ENCODE data around the gene MMP14. TPM values are rescaled to one million over a fixed set of nuclear protein-coding genes. Genes with fewer than 3 reads are reported as not detected.

The MMP14 gene
- total and polyA plus RNA-seq, 2 of the 8 experiments (the other 6 are each of a cell fraction or from before 2014, with no cell fraction given): 58.2 to 86.8 TPM

GRCh38 chr14:22800346-22800745 lies 36.0 kb upstream of the MMP14 start:
- Histone ChIP-seq H2AK5ac (ENCODE audit: low read depth, low read length) (no peak overlapping the region), H3K27ac (ENCODE audit: low read depth, low read length) (no peak overlapping the region), H3K4me2 (ENCODE audit: insufficient read depth in 1 of 2, low read depth in 2 of 2, low read length in 2 of 2) (no peak overlapping the region), H3K4ac (replicated peaks; ENCODE audit: insufficient read length, low read depth, low read length) (no peak overlapping the region), H3K14ac (ENCODE audit: insufficient read length) (no peak overlapping the region), H3K9ac (replicated peaks in 1 of 4; ENCODE audit: extremely low read depth in 1 of 4, low read depth in 3 of 4, low read length in 3 of 4) (no peak overlapping the region), H3K27me3 (replicated peaks in 1 of 4; ENCODE audit: control insufficient read depth in 3 of 4, extremely low read depth in 1 of 4, insufficient read depth in 3 of 4, low read length in 3 of 4) (no peaks in the 10 kb centered on the region), H3K18ac (ENCODE audit: extremely low read depth, low read length) (no peak overlapping the region), H2BK20ac (ENCODE audit: low read length) (no peak overlapping the region), H4K91ac (replicated peaks; ENCODE audit: insufficient read length, low read length) (no peak overlapping the region), H2AFZ (ENCODE audit: low read length) (no peak overlapping the region), H2BK15ac (ENCODE audit: low read length) (no peak overlapping the region), H4K20me1 (replicated peaks in 1 of 2; ENCODE audit: control insufficient read depth in 1 of 2, insufficient read depth in 2 of 2, low read length in 2 of 2) (no peaks in the 10 kb centered on the region), H3K23me2 (ENCODE audit: low read depth, low read length) (no peaks in the 10 kb centered on the region), H4K5ac (ENCODE audit: insufficient read length, low read depth, low read length) (no peak overlapping the region), H3K79me1 (ENCODE audit: low read depth, low read length) (no peaks in the 10 kb centered on the region), H3K56ac (replicated peaks; ENCODE audit: insufficient read length, low read depth, low read length) (no peak overlapping the region), H4K8ac (ENCODE audit: extremely low read depth, insufficient read depth, low read length) (no peak overlapping the region), H2BK12ac (ENCODE audit: low read depth, low read length) (no peak overlapping the region), H3K4me1 (replicated peaks in 1 of 4; ENCODE audit: control insufficient read depth in 3 of 4, insufficient read depth in 4 of 4, low read length in 3 of 4) (peaks cover 2 to 11% (median 6%) of the 10 kb centered on the region in 4 experiments), H2BK5ac (ENCODE audit: low read depth, low read length) (no peak overlapping the region), H3K36me3 (ENCODE audit: control insufficient read depth in 2 of 4, insufficient read depth in 4 of 4, low read length in 3 of 4) (no peaks in the 10 kb centered on the region), H3K79me2 (ENCODE audit: control insufficient read depth in 1 of 2, insufficient read depth in 2 of 2, low read length in 2 of 2) (no peaks in the 10 kb centered on the region), H3K23ac (ENCODE audit: insufficient read length) (no peak overlapping the region), H2BK120ac (replicated peaks; ENCODE audit: low read depth, low read length) (no peak overlapping the region), H3K4me3 (ENCODE audit: extremely low read depth in 1 of 4, insufficient read depth in 2 of 4, low read depth in 3 of 4, low read length in 4 of 4) (no peak overlapping the region), H3K9me3 (ENCODE audit: insufficient read depth in 2 of 2, low read depth in 1 of 2, low read length in 1 of 2) (peaks cover 0 to 4% of the 10 kb centered on the region in 2 experiments; a peak in 1 of 4 replicates)
- FAIRE-seq (no peak), DNase-seq (ENCODE audit: low read depth in 1 of 2, low spot score in 2 of 2) (no peak)
- ChIA-PET CTCF (ENCODE audit: partially characterized antibody) (interaction anchor here (0.8 to 53.1 kb wide), 6 partner anchors 15 to 230 kb away, joined by 3 to 1562 read pairs (median 4); partner anchors contain the start of genes LRP10, MMP14, PRMT5 and REM2), POLR2A (ENCODE audit: partially characterized antibody) (interaction anchor here (1.3 to 1.7 kb wide), 2 partner anchors 22 to 34 kb away, joined by 4 to 5 read pairs; partner anchors contain the start of gene OXA1L)
- WGBS, 2 experiments (ENCODE audit: extremely low coverage in 1 of 2, insufficient coverage in 1 of 2, insufficient read length in 1 of 2, insufficient replicate concordance in 2 of 2, low coverage in 1 of 2, low lambda C conversion rate in 2 of 2, missing lambda C conversion rate in 1 of 2): 91% methylated on average over 10 of the region's 10 CpGs; no CpG with 5 or more reads in 1 of the 2 experiments
- no peak for TF ChIP-seq NRF1 (IDR thresholded peaks at IDR 0.05; ENCODE audit: low read depth, low read length)
- TF ChIP-seq RAD21 (IDR thresholded peaks at IDR 0.05 in 1 of 2, conservative IDR thresholded peaks at IDR 0.05 in 1 of 2; ENCODE audit: low read depth in 2 of 2, low read length in 2 of 2): no peak
- TF ChIP-seq EP300 (IDR thresholded peaks at IDR 0.05; ENCODE audit: borderline replicate concordance in 1 of 2, low read depth in 2 of 2, low read length in 2 of 2): no peak
- no peak for TF ChIP-seq BCL11A (IDR thresholded peaks at IDR 0.05; ENCODE audit: low read depth in 2 of 2, low read length in 2 of 2)
- no peak for TF ChIP-seq SP2 (IDR thresholded peaks at IDR 0.05; ENCODE audit: low read length)
- no peak for TF ChIP-seq SAP30 (IDR thresholded peaks at IDR 0.05; ENCODE audit: insufficient read depth, insufficient replicate concordance, low read length)
- no peak for TF ChIP-seq HDAC6 (IDR thresholded peaks at IDR 0.05; ENCODE audit: low read depth, low read length)

Measured in H1 (cell line).